PC-9 (cell line): ENCODE results near the gene TH. TPM values are rescaled to one million over a fixed set of nuclear protein-coding genes. Genes with fewer than 3 reads are reported as not detected.

ENCODE experiments used
- BruUV-seq: library from RNA; stranded (reverse); fragments of 400-500 nt; replicated peaks from 2 replicates; lab custom pipeline; 2021; lab: Mats Ljungman, UMichigan
- CTCF ChIA-PET: fragments of 300-600 bp; sonication (Branson Sonifier 250); formaldehyde crosslinking; loops from one replicate; lab custom pipeline; 2022; ENCODE audit warnings: antibody characterized with exemption; lab: Charles Lee
- POLR2A ChIA-PET: fragments of 300-600 bp; sonication (Branson Sonifier 250); formaldehyde crosslinking; loops from one replicate; lab custom pipeline; 2022; ENCODE audit warnings: antibody characterized with exemption; ENCODE audit not compliant: unreplicated experiment; lab: Charles Lee
- DNase-seq, 2 experiments: peaks; one replicate each; pipeline versions ENCODE4 v3.0.0 to v3.0.0-alpha.2; 2015 to 2022; ENCODE audit warnings: mixed read lengths in 1 of 2
- H2AFZ ChIP-seq: fragments of 200-600 bp; sonication (generic); 2 replicates; pipeline ENCODE4 v1.8.1; 2017; ENCODE audit warnings: antibody characterized with exemption
- H3F3A ChIP-seq: fragments of 200-600 bp; sonication (generic); 2 replicates; pipeline ENCODE4 v1.8.1; 2017; ENCODE audit warnings: antibody characterized with exemption, mild to moderate bottlenecking, low read depth; ENCODE audit not compliant: insufficient read depth
- H3K27ac ChIP-seq: fragments of 200-600 bp; sonication (generic); 2 replicates; pipeline ENCODE4 v1.6.1; 2016; ENCODE audit warnings: mixed run types
- H3K27me3 ChIP-seq: fragments of 200-600 bp; sonication (generic); 2 replicates; pipeline ENCODE4 v1.6.1; 2016; ENCODE audit warnings: low read depth, mixed run types; ENCODE audit not compliant: insufficient read depth
- H3K36me3 ChIP-seq: fragments of 200-600 bp; sonication (generic); 2 replicates; pipeline ENCODE4 v1.6.1; 2016; ENCODE audit warnings: low read depth, mixed run types
- H3K4me1 ChIP-seq: fragments of 200-600 bp; sonication (generic); replicated peaks from 2 replicates; pipeline ENCODE4 v1.6.1; 2016; ENCODE audit warnings: mixed run types; ENCODE audit not compliant: insufficient read depth
- H3K4me2 ChIP-seq: fragments of 200-600 bp; sonication (generic); 2 replicates; pipeline ENCODE4 v1.6.1; 2017; ENCODE audit warnings: mixed run types
- H3K4me3 ChIP-seq: fragments of 200-600 bp; sonication (generic); 2 replicates; pipeline ENCODE4 v1.6.1; 2016; ENCODE audit warnings: mixed run types
- H3K79me2 ChIP-seq: fragments of 200-600 bp; sonication (generic); 2 replicates; pipeline ENCODE4 v1.6.1; 2017; ENCODE audit warnings: low read depth, mixed run types
- H3K9me2 ChIP-seq: fragments of 200-600 bp; sonication (generic); 2 replicates; pipeline ENCODE4 v1.8.1; 2017; ENCODE audit warnings: mild to moderate bottlenecking; ENCODE audit not compliant: insufficient read depth
- H3K9me3 ChIP-seq: fragments of 200-600 bp; sonication (generic); 2 replicates; pipeline ENCODE4 v1.8.1; 2016; ENCODE audit warnings: low read depth; ENCODE audit not compliant: insufficient read depth
- H4K20me1 ChIP-seq: fragments of 200-600 bp; sonication (generic); 2 replicates; pipeline ENCODE4 v1.8.1; 2017; ENCODE audit not compliant: insufficient read depth
- CTCF ChIP-seq: fragments of 200-600 bp; sonication (generic); conservative IDR thresholded peaks from 2 replicates; pipeline ENCODE4 v1.6.1; 2017; ENCODE audit warnings: mixed run types, antibody characterized with exemption, mild to moderate bottlenecking, moderate library complexity
- EZH2 ChIP-seq: fragments of 200-600 bp; sonication (generic); IDR thresholded peaks from 2 replicates; pipeline ENCODE4 v1.8.0; 2017; ENCODE audit warnings: antibody characterized with exemption, low read depth
- intact Hi-C: fragments of 100-400 bp; cut with micrococcal nuclease; formaldehyde crosslinking; loops from one replicate; pipeline ENCODE4 v1.10.0; 2022; ENCODE audit not compliant: unreplicated experiment
- total RNA-seq: library from RNA; stranded (reverse); gene quantifications from 2 replicates; pipeline ENCODE4 v1.2.3, GENCODE V29; 2021

TH gene
- total RNA-seq, 1 experiment from 2014 or later, result 2.2 TPM

- H4K20me1 ChIP-seq, result no peaks in the 10 kb centered on the region
- ChIA-PET POLR2A (no interaction called here), CTCF (interaction anchor here (0.9 kb wide), 1 partner anchor 147 kb away, joined by 3 read pairs; no protein-coding TSS in a partner anchor)
- H3K36me3 ChIP-seq, result no peaks in the 10 kb centered on the region
- H3K9me2 ChIP-seq, result no peaks in the 10 kb centered on the region
- no peak overlapping the region for H3K4me3 ChIP-seq
- no peak overlapping the region for H3K27ac ChIP-seq
- no peak overlapping the region for H2AFZ ChIP-seq
- no peaks in the 10 kb centered on the region for H3K27me3 ChIP-seq
- H3K4me1 ChIP-seq, result no peaks in the 10 kb centered on the region
- DNase-seq, result no peak
- TF ChIP-seq CTCF, result no peak
- no peak for TF ChIP-seq EZH2
- BruUV-seq, result no TSS peak
- no peaks in the 10 kb centered on the region for H3K9me3 ChIP-seq
- no peaks in the 10 kb centered on the region for H3K79me2 ChIP-seq
- H3K4me2 ChIP-seq, result no peak overlapping the region
- intact Hi-C loops, result no loop called here
- H3F3A ChIP-seq, result peaks cover 4% of the 10 kb centered on the region; the same call in 1 of the 2 replicates
Observed at GRCh38 chr11:2155511-2155910, 16.1 kb downstream of the TH start.

GRCh38 chr11:2154889-2155288 lies 16.7 kb downstream of the TH start:
- Histone ChIP-seq H4K20me1 (no peaks in the 10 kb centered on the region), H3F3A (peaks cover 4% of the 10 kb centered on the region; the same call in 1 of the 2 replicates), H3K27ac (no peak overlapping the region), H3K36me3 (no peaks in the 10 kb centered on the region), H3K9me3 (no peaks in the 10 kb centered on the region), H3K4me1 (no peaks in the 10 kb centered on the region), H3K4me3 (no peak overlapping the region), H3K4me2 (no peak overlapping the region), H2AFZ (no peak overlapping the region), H3K27me3 (no peaks in the 10 kb centered on the region), H3K9me2 (no peaks in the 10 kb centered on the region), H3K79me2 (no peaks in the 10 kb centered on the region)
- no peak for DNase-seq
- CTCF ChIA-PET, result no interaction called here
- no peak for TF ChIP-seq EZH2
- TF ChIP-seq CTCF, result no peak
- POLR2A ChIA-PET, result no interaction called here
- no TSS peak for BruUV-seq
- intact Hi-C loops, result no loop called here

- Histone ChIP-seq H3K4me3 (no peak overlapping the region), H3K36me3 (no peaks in the 10 kb centered on the region), H4K20me1 (no peaks in the 10 kb centered on the region), H3F3A (peaks cover 4% of the 10 kb centered on the region; the same call in 1 of the 2 replicates), H3K9me2 (no peaks in the 10 kb centered on the region), H3K4me2 (no peak overlapping the region), H3K4me1 (no peaks in the 10 kb centered on the region), H3K79me2 (no peaks in the 10 kb centered on the region), H3K27me3 (no peaks in the 10 kb centered on the region), H2AFZ (no peak overlapping the region), H3K27ac (no peak overlapping the region), H3K9me3 (no peaks in the 10 kb centered on the region)
- DNase-seq, result no peak
- BruUV-seq, result no TSS peak
- TF ChIP-seq CTCF (no peak), EZH2 (no peak)
- POLR2A ChIA-PET, result no interaction called here
- intact Hi-C loops, result no loop called here
- CTCF ChIA-PET, result no interaction called here
Observed at GRCh38 chr11:2154195-2154585, 17.4 kb downstream of the TH start.
